Kidney capillary endothelial cell (primary cell): ENCODE measurements around the gene OGFOD3.
"Not testable (repeated sequence)": the region's sequence is repeated elsewhere in the genome, so short reads cannot be mapped to it uniquely, and the experiment has no call there.

Experiments
- DNase-seq: peaks from one replicate; pipeline ENCODE4 v3.0.0-alpha.2; 2018; ENCODE audit warnings: low spot score

The OGFOD3 gene

GRCh38 chr17:82351713-82352488 lies 66.5 kb downstream of the OGFOD3 start:
- peak; percentile 79 for DNase-seq

- DNase-seq, result no peak
These were observed 67.1 kb downstream of the OGFOD3 start for GRCh38 chr17:82351254-82351712.

- DNase-seq, result no peak
These were observed 68.0 kb downstream of the OGFOD3 start for GRCh38 chr17:82350182-82351030.

GRCh38 chr17:82349287-82349701 lies 69.1 kb downstream of the OGFOD3 start:
- DNase-seq, result no peak

- DNase-seq, result no peak
These were observed 69.5 kb downstream of the OGFOD3 start for GRCh38 chr17:82348866-82349265.

- DNase-seq, result no peak
These were observed 70.0 kb downstream of the OGFOD3 start for GRCh38 chr17:82348434-82348833.

GRCh38 chr17:82347994-82348393 lies 70.4 kb downstream of the OGFOD3 start:
- not testable (repeated sequence) for DNase-seq

- DNase-seq, result no peak
These were observed 71.8 kb downstream of the OGFOD3 start for GRCh38 chr17:82346342-82347300.

GRCh38 chr17:82345151-82345976 lies 73.0 kb downstream of the OGFOD3 start:
- DNase-seq, result no peak

GRCh38 chr17:82344175-82344907 lies 74.0 kb downstream of the OGFOD3 start:
- no peak for DNase-seq

GRCh38 chr17:82343560-82343959 lies 74.8 kb downstream of the OGFOD3 start:
- no peak for DNase-seq

GRCh38 chr17:82342361-82343079 lies 75.9 kb downstream of the OGFOD3 start:
- DNase-seq, result no peak

- DNase-seq, result no peak
These were observed 78.5 kb downstream of the OGFOD3 start for GRCh38 chr17:82339634-82340580.
